HEK293 (cell line): ENCODE results near the gene FKBP10.

Experiments used
- HOXD13 ChIP-seq: sonication (generic); formaldehyde crosslinking; IDR thresholded peaks from 2 replicates; pipeline ENCODE4 v1.8.0; 2022; ENCODE audit warnings: missing genetic modification reagents, borderline replicate concordance
- KLF16 ChIP-seq: fragments of 450-650 bp; formaldehyde crosslinking; IDR thresholded peaks from 2 replicates; pipeline ENCODE4 v1.5.1; 2017; ENCODE audit warnings: missing biosample characterization, missing genetic modification characterization
- KLF17 ChIP-seq: fragments of 450-650 bp; formaldehyde crosslinking; IDR thresholded peaks from 2 replicates; pipeline ENCODE4 v1.5.1; 2016; ENCODE audit warnings: missing biosample characterization, missing genetic modification characterization
- KLF7 ChIP-seq: fragments of 450-650 bp; formaldehyde crosslinking; IDR thresholded peaks from 2 replicates; pipeline ENCODE4 v1.5.1; 2016; ENCODE audit warnings: missing biosample characterization, missing genetic modification characterization, borderline replicate concordance
- SCRT1 ChIP-seq: fragments of 450-650 bp; formaldehyde crosslinking; IDR thresholded peaks from 2 replicates; pipeline ENCODE4 v1.5.1; 2016; ENCODE audit warnings: missing biosample characterization, missing genetic modification characterization, borderline replicate concordance
- SP3 ChIP-seq: fragments of 450-650 bp; formaldehyde crosslinking; IDR thresholded peaks from 2 replicates; pipeline ENCODE4 v1.5.1; 2016; ENCODE audit warnings: missing biosample characterization, missing genetic modification characterization
- TCF7L2 ChIP-seq: IDR thresholded peaks from 2 replicates; pipeline ENCODE4 v1.6.1; 2011; ENCODE audit warnings: low read depth, mild to moderate bottlenecking, inconsistent platforms, low read length, moderate library complexity, borderline replicate concordance
- ZBTB21 ChIP-seq: fragments of 450-650 bp; formaldehyde crosslinking; IDR thresholded peaks from 2 replicates; pipeline ENCODE4 v1.5.1; 2017; ENCODE audit warnings: missing biosample characterization, missing genetic modification characterization
- ZBTB26 ChIP-seq: fragments of 450-650 bp; formaldehyde crosslinking; optimal IDR thresholded peaks from 2 replicates; pipeline ENCODE3; 2016; ENCODE audit warnings: missing biosample characterization, mild to moderate bottlenecking, missing genetic modification characterization
- ZBTB48 ChIP-seq: fragments of 450-650 bp; formaldehyde crosslinking; IDR thresholded peaks from 2 replicates; pipeline ENCODE4 v1.5.1; 2016; ENCODE audit warnings: missing biosample characterization, missing genetic modification characterization
- ZNF211 ChIP-seq: fragments of 450-650 bp; formaldehyde crosslinking; IDR thresholded peaks from 2 replicates; pipeline ENCODE4 v1.5.1; 2016; ENCODE audit warnings: low read depth, missing biosample characterization, missing genetic modification characterization
- ZNF223 ChIP-seq: fragments of 450-650 bp; formaldehyde crosslinking; IDR thresholded peaks from 2 replicates; pipeline ENCODE4 v1.5.1; 2016; ENCODE audit warnings: missing biosample characterization, missing genetic modification characterization
- ZNF23 ChIP-seq: fragments of 450-650 bp; formaldehyde crosslinking; IDR thresholded peaks from 2 replicates; pipeline ENCODE4 v1.5.1; 2016; ENCODE audit warnings: missing biosample characterization, missing genetic modification characterization, borderline replicate concordance
- ZNF239 ChIP-seq: fragments of 450-650 bp; formaldehyde crosslinking; IDR thresholded peaks from 2 replicates; pipeline ENCODE4 v1.5.1; 2016; ENCODE audit warnings: missing biosample characterization, missing genetic modification characterization
- ZNF266 ChIP-seq: fragments of 450-650 bp; formaldehyde crosslinking; IDR thresholded peaks from 2 replicates; pipeline ENCODE4 v1.5.1; 2016; ENCODE audit warnings: missing biosample characterization, missing genetic modification characterization, low read depth
- ZNF350 ChIP-seq: fragments of 450-650 bp; formaldehyde crosslinking; IDR thresholded peaks from 2 replicates; pipeline ENCODE4 v1.5.0; 2017; ENCODE audit warnings: missing biosample characterization, mild to moderate bottlenecking, missing genetic modification characterization
- ZNF416 ChIP-seq: fragments of 450-650 bp; formaldehyde crosslinking; IDR thresholded peaks from 2 replicates; pipeline ENCODE4 v1.5.1; 2016; ENCODE audit warnings: missing biosample characterization, missing genetic modification characterization
- ZNF488 ChIP-seq: fragments of 450-650 bp; formaldehyde crosslinking; IDR thresholded peaks from 2 replicates; pipeline ENCODE4 v1.5.1; 2016; ENCODE audit warnings: missing biosample characterization, missing genetic modification characterization
- ZNF530 ChIP-seq: fragments of 450-650 bp; formaldehyde crosslinking; IDR thresholded peaks from 2 replicates; pipeline ENCODE4 v1.5.1; 2016; ENCODE audit warnings: low read depth, missing biosample characterization, missing genetic modification characterization
- ZNF549 ChIP-seq: fragments of 450-650 bp; IDR thresholded peaks from 2 replicates; pipeline ENCODE4 v1.5.1; 2018; ENCODE audit warnings: missing biosample characterization, missing genetic modification characterization, mild to moderate bottlenecking, inconsistent platforms, moderate library complexity
- ZNF561 ChIP-seq: fragments of 450-650 bp; IDR thresholded peaks from 2 replicates; pipeline ENCODE4 v1.5.1; 2018; ENCODE audit warnings: missing biosample characterization, missing genetic modification characterization, borderline replicate concordance
- ZNF623 ChIP-seq: fragments of 450-650 bp; formaldehyde crosslinking; IDR thresholded peaks from 2 replicates; pipeline ENCODE4 v1.5.1; 2016; ENCODE audit warnings: missing biosample characterization, missing genetic modification characterization
- ZNF654 ChIP-seq: fragments of 450-650 bp; formaldehyde crosslinking; IDR thresholded peaks from 2 replicates; pipeline ENCODE4 v1.5.1; 2016; ENCODE audit warnings: low read depth, missing biosample characterization, missing genetic modification characterization
- ZNF677 ChIP-seq: fragments of 450-650 bp; IDR thresholded peaks from 2 replicates; pipeline ENCODE4 v1.5.0; 2018; ENCODE audit warnings: missing biosample characterization, mild to moderate bottlenecking, missing genetic modification characterization, moderate library complexity
- ZNF701 ChIP-seq: fragments of 450-650 bp; formaldehyde crosslinking; IDR thresholded peaks from 2 replicates; pipeline ENCODE4 v1.5.1; 2016; ENCODE audit warnings: missing biosample characterization, missing genetic modification characterization
- ZNF747 ChIP-seq: fragments of 450-650 bp; formaldehyde crosslinking; IDR thresholded peaks from 2 replicates; pipeline ENCODE4 v1.5.1; 2016; ENCODE audit warnings: missing biosample characterization, missing genetic modification characterization
- ZNF776 ChIP-seq: fragments of 450-650 bp; formaldehyde crosslinking; IDR thresholded peaks from 2 replicates; pipeline ENCODE4 v1.5.0; 2017; ENCODE audit warnings: missing biosample characterization, missing genetic modification characterization, borderline replicate concordance
- TF ChIP-seq, protein P1 (sequence below): fragments of 450-650 bp; formaldehyde crosslinking; IDR thresholded peaks from 2 replicates; pipeline ENCODE4 v1.5.1; 2016; ENCODE audit warnings: missing biosample characterization, missing genetic modification characterization
- TF ChIP-seq, protein P2 (sequence below): fragments of 450-650 bp; formaldehyde crosslinking; conservative IDR thresholded peaks from 2 replicates; pipeline ENCODE4 v1.5.1; 2016; ENCODE audit warnings: low read depth, missing biosample characterization, missing genetic modification characterization

Gene FKBP10

GRCh38 chr17:41792845-41793783, 19.7 kb upstream of the FKBP10 start (continued):
- TF ChIP-seq, protein P1, sequence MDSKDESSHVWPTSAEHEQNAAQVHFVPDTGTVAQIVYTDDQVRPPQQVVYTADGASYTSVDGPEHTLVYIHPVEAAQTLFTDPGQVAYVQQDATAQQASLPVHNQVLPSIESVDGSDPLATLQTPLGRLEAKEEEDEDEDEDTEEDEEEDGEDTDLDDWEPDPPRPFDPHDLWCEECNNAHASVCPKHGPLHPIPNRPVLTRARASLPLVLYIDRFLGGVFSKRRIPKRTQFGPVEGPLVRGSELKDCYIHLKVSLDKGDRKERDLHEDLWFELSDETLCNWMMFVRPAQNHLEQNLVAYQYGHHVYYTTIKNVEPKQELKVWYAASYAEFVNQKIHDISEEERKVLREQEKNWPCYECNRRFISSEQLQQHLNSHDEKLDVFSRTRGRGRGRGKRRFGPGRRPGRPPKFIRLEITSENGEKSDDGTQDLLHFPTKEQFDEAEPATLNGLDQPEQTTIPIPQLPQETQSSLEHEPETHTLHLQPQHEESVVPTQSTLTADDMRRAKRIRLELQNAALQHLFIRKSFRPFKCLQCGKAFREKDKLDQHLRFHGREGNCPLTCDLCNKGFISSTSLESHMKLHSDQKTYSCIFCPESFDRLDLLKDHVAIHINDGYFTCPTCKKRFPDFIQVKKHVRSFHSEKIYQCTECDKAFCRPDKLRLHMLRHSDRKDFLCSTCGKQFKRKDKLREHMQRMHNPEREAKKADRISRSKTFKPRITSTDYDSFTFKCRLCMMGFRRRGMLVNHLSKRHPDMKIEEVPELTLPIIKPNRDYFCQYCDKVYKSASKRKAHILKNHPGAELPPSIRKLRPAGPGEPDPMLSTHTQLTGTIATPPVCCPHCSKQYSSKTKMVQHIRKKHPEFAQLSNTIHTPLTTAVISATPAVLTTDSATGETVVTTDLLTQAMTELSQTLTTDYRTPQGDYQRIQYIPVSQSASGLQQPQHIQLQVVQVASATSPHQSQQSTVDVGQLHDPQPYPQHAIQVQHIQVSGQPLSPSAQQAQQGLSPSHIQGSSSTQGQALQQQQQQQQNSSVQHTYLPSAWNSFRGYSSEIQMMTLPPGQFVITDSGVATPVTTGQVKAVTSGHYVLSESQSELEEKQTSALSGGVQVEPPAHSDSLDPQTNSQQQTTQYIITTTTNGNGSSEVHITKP (tag by site-specific recombination): peak; percentile 95
- TF ChIP-seq ZNF549 (tag by site-specific recombination) (no peak), KLF17 (tag by site-specific recombination) (peak; percentile 48), ZNF266 (tag by site-specific recombination) (no peak), HOXD13 (no peak), ZNF677 (no peak), KLF16 (tag by site-specific recombination) (no peak), SCRT1 (tag by site-specific recombination) (no peak; the same call in 1 of the 2 replicates), ZBTB48 (tag by site-specific recombination) (no peak), KLF7 (tag by site-specific recombination) (no peak), TCF7L2 (no peak), ZNF654 (tag by site-specific recombination) (no peak), ZNF23 (no peak), ZNF350 (no peak), ZNF416 (tag by site-specific recombination) (no peak), ZNF211 (no peak), ZNF239 (0 out of 2 replicates have a peak, but pooled peaks have one; percentile 33), ZNF488 (tag by site-specific recombination) (no peak), ZNF530 (tag by site-specific recombination) (no peak), SP3 (tag by site-specific recombination) (peak; percentile 77; the same call in 1 of the 2 replicates), ZNF223 (tag by site-specific recombination) (no peak), ZNF623 (tag by site-specific recombination) (no peak), ZNF776 (tag by site-specific recombination) (no peak), ZBTB21 (tag by site-specific recombination) (no peak), ZNF561 (no peak), ZNF701 (tag by site-specific recombination) (no peak), ZBTB26 (tag by site-specific recombination) (no peak), ZNF747 (tag by site-specific recombination) (no peak)
- TF ChIP-seq, protein P2, sequence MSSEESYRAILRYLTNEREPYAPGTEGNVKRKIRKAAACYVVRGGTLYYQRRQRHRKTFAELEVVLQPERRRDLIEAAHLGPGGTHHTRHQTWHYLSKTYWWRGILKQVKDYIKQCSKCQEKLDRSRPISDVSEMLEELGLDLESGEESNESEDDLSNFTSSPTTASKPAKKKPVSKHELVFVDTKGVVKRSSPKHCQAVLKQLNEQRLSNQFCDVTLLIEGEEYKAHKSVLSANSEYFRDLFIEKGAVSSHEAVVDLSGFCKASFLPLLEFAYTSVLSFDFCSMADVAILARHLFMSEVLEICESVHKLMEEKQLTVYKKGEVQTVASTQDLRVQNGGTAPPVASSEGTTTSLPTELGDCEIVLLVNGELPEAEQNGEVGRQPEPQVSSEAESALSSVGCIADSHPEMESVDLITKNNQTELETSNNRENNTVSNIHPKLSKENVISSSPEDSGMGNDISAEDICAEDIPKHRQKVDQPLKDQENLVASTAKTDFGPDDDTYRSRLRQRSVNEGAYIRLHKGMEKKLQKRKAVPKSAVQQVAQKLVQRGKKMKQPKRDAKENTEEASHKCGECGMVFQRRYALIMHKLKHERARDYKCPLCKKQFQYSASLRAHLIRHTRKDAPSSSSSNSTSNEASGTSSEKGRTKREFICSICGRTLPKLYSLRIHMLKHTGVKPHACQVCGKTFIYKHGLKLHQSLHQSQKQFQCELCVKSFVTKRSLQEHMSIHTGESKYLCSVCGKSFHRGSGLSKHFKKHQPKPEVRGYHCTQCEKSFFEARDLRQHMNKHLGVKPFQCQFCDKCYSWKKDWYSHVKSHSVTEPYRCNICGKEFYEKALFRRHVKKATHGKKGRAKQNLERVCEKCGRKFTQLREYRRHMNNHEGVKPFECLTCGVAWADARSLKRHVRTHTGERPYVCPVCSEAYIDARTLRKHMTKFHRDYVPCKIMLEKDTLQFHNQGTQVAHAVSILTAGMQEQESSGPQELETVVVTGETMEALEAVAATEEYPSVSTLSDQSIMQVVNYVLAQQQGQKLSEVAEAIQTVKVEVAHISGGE (tag by site-specific recombination): no peak
